Effector CD8-positive, alpha-beta T cell (primary cell): ENCODE results near the gene NELFB.
"Not testable (repeated sequence)": the region's sequence is repeated elsewhere in the genome, so short reads cannot be mapped to it uniquely, and the experiment has no call there.

Experiments used
- DNase-seq: peaks from one replicate; lab custom pipeline; 2025; lab: John Stamatoyannopoulos, UW

NELFB gene

DNA sequence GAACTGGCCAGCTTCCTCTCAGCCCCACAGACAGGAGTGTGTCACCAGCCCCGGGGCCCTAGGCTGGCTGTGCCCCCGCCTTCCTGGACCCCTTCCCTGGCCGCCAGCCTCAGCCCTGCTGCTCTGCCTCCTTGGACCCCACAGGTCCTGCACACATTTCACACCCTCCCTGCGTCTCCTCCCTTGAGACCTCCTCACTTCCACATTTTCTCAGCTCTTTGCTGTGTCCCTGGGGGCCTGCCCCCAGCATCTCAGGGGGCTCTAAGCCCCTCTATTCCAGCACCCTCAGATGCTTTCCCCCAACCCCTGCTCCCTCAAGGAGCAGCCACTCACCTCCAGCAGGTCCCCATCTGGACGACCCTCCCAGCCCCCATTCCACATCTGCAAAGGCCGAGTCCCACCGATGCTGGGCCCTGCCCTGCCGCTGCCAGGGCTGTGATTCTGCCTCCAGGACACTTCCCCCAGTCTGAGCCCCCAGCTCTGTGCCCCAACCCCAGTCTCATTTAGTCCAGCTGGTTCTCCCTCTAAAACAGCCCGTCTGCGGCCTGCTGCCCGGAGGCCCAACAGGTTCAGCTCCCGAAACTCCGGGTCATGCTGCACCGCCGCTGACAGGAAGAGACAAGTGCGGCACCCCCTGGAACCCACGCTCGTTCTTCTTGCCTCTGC lies 20.2 kb upstream of the NELFB start:
- no peak for DNase-seq

- DNase-seq, result no peak
Measured at GRCh38 chr9:137235424-137236237, 19.5 kb upstream of the NELFB start.

DNA sequence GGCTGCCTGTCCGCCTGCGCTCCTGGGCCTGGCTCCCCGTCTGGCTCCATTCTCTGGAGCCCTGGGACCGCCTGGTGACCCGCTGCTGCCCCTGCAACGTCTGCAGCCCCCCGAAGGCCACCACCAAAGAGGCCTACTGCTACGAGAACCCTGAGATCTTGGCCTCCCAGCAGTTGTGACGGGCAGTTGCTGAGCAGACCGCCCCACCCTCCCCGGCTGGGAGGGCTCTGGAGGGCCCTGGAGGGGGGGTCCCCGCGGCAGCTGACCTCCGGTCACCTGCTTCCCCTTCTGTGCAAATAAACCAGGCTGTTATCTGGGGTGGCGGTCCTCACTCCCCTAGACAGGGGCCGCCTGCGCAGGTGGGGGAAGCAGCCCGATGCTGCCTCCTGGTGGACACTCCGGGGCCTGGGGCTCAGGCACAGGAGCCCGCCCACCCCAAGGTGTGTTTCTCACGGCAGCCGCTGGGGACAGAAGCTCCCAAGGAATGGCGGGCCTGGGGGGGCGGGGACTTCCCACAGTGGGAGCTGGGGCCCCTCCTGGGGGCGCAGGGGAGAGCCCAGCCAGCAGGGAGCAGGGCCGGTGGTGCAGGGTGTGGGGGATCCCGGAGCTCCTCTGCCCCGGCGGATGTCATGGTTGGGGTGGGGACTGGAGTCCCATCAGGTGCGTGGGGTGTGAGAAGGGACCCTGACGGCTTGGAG lies 18.7 kb upstream of the NELFB start:
- DNase-seq, result peak; percentile 88

DNA sequence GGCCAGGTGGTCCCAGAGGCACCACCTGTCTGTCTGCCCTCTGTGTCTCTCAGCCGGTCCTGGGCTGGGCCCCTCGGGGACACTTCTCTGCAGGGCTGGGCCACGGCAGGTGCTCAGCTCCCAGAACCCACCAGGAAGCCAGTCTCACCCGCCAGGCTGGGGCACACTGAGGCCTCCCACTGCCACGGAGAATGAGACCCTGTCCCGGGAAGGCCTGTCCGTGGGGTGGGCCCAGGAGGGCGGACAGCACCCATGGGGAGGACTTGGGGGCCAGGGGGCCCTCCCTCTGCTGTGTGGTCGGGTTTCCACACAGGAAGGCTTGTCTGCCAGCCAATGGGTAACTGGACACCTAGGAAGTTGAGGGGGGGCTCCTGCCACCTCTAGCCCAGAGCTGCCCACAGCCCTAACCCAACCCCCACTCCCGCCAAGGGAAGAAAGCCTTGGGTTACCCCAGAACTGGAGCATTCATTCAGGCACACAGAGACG lies 18.1 kb upstream of the NELFB start:
- no peak for DNase-seq

- DNase-seq, result no peak
Measured at GRCh38 chr9:137237759-137238726, 17.1 kb upstream of the NELFB start.

- not testable (repeated sequence) for DNase-seq
Measured at GRCh38 chr9:137239541-137240200, 15.5 kb upstream of the NELFB start.

DNA sequence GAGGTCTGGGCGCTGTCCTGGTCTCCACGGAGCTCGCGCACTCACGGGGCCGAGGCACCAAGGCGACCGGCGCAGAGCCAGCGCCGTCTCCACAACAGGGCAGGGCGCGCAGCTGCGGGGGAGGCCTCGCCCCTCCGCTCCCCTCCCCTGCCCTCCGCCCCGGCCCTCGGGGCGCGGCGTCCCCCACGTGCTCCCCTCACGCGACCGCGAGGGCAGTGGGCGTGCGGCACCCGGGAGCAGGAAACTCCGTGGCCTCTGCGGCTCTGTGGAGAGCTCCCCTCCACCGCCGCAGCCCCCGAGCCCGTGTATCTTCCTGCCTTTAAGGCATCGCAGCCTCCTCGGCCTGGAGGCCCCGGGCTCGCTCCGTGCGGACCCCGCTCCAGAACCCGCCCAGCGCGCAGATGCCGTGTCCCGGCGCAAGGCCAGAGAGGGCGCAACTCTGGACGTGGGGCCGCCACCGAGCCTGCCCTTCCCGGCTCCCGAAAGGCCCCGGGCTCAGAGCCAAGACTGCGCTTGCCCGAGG lies 14.7 kb upstream of the NELFB start:
- peak; percentile 70 for DNase-seq

DNA sequence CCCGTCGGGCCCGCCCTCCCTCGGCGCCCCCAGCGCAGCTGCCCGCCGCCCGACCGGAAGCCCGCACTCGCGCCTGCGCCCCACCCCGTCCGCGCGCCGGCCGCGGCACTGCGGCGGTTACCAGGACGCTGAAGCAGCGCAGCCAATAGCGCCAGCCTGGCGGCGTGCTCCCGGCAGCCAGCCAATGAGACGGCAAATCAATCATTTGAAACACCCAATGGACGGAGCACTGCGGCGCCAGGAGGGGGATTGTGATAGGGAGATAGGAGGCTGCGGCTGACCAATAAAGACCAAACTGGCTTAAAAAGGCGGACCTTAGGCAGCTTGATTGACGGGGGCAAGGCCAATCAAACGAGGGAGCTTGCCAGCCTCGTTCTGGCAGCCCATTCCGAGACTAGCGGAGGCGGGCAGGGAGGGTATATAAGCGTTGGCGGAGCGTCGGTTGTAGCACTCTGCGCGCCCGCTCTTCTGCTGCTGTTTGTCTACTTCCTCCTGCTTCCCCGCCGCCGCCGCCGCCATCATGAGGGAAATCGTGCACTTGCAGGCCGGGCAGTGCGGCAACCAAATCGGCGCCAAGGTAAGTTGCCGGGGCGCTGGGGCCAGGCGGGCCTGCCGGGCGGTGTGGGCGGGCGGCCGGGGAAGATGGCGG lies 14.2 kb upstream of the NELFB start, which contains the start of gene TUBB4B:
TSS of gene TUBB4B (plus strand) at position 447 of the 649 bp plus-strand sequence. CDS start at position 521, 74 bp downstream.
- peak; percentile 96 for DNase-seq

DNA sequence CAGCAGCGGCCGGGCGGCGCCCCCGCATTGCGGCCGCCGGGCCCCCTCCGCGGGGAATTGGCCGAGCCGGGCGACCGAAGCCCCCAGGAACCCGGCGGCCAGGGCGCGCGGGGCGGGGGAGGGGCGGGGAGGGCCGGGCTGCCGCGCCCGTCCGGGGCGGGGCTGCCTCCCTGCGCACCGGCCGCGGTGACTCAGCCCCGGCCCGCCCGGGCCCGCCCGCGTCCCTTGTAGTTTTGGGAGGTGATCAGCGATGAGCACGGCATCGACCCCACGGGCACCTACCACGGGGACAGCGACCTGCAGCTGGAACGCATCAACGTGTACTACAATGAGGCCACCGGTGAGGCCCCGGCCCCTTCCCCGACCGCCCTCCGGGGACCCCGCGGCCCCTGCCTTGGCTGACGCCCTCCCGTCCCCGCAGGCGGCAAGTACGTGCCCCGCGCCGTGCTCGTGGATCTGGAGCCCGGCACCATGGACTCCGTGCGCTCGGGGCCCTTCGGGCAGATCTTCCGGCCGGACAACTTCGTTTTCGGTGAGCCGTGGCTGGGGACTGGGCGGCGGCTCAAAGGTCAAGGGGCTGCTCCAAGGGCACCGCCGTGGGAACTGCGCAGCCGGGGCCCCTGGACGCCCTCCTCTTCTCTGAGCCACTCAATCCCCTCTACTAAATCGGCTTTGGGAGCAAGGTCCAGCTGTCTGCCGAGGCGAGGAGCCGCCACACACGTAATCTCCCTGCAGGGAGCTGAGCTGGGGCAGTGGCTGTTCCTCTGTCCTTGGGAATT lies 13.4 kb upstream of the NELFB start:
- peak; percentile 54 for DNase-seq

DNA sequence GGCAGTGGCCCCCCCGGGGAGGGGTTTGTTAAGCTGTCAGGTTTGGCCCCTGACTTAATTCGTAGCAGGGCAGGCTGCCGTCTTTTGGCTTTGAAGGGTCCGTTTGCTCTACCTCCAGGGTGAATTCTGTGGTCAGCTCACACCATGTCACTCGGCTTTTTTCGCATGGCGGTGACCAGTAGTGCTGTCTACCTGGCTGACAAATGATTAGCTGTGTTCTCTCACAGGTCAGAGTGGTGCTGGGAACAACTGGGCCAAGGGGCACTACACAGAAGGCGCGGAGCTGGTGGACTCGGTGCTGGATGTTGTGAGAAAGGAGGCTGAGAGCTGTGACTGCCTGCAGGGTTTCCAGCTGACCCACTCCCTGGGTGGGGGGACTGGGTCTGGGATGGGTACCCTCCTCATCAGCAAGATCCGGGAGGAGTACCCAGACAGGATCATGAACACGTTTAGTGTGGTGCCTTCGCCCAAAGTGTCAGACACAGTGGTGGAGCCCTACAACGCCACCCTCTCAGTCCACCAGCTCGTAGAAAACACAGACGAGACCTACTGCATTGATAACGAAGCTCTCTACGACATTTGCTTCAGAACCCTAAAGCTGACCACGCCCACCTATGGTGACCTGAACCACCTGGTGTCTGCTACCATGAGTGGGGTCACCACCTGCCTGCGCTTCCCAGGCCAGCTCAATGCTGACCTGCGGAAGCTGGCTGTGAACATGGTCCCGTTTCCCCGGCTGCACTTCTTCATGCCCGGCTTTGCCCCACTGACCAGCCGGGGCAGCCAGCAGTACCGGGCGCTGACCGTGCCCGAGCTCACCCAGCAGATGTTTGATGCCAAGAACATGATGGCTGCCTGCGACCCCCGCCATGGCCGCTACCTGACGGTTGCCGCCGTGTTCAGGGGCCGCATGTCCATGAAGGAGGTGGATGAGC lies 12.6 kb upstream of the NELFB start:
- peak; percentile 19 for DNase-seq

DNA sequence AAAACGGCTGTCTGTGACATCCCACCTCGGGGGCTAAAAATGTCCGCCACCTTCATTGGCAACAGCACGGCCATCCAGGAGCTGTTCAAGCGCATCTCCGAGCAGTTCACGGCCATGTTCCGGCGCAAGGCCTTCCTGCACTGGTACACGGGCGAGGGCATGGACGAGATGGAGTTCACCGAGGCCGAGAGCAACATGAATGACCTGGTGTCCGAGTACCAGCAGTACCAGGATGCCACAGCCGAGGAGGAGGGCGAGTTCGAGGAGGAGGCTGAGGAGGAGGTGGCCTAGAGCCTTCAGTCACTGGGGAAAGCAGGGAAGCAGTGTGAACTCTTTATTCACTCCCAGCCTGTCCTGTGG lies 11.9 kb upstream of the NELFB start:
- DNase-seq, result not testable (repeated sequence)

GRCh38 chr9:137243626-137244485 lies 11.3 kb upstream of the NELFB start:
- no peak for DNase-seq

- no peak for DNase-seq
Measured at GRCh38 chr9:137244486-137245449, 10.4 kb upstream of the NELFB start.

GRCh38 chr9:137245450-137246421 lies 9.4 kb upstream of the NELFB start:
- no peak for DNase-seq
